ENCODE results near the gene CFD. TPM values are rescaled to one million over a fixed set of nuclear protein-coding genes. Genes with fewer than 3 reads are reported as not detected.
A peak's percentile ranks its signal among the peaks of the same experiment; 100 is the strongest.
"Not testable (repeated sequence)": the region's sequence is repeated elsewhere in the genome, so short reads cannot be mapped to it uniquely, and the experiment has no call there.

The CFD gene
- total RNA-seq, 1 donor from 2014 or later: 1,680 TPM

DNA sequence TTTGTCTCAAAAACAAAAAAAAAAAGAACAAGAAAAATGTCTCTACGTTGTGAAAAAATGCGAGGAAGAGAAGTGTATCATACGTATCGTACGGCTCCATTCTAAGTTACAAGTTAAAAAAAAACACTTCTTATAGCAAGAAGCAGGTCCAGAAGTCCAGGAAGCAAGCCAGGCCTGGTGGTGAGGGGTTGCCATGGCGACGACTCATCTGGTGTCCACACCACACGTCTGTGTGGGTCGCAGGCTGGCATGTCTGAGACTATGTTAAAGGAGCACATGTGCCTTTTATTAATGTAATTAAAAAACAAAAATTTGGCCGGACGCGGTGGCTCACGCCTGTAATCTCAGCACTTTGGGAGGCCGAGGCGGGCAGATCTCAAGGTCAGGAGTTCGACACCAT, 27.6 kb downstream of the CFD start:
- intact Hi-C loops (cut with DNase I): no loop called here
- Histone ChIP-seq H3K4me3 (no peak overlapping the region), H3K27ac (no peak overlapping the region), H3K4me1 (peaks cover 2 to 3% of the 10 kb centered on the region in 2 donors), H3K36me3 (peaks cover 50 to 61% of the 10 kb centered on the region in 2 donors), H3K27me3 (no peaks in the 10 kb centered on the region), H3K9me3 (no peaks in the 10 kb centered on the region)
- DNase-seq (ENCODE audit: low spot score in 2 of 2): no peak
- TF ChIP-seq, protein P1, sequence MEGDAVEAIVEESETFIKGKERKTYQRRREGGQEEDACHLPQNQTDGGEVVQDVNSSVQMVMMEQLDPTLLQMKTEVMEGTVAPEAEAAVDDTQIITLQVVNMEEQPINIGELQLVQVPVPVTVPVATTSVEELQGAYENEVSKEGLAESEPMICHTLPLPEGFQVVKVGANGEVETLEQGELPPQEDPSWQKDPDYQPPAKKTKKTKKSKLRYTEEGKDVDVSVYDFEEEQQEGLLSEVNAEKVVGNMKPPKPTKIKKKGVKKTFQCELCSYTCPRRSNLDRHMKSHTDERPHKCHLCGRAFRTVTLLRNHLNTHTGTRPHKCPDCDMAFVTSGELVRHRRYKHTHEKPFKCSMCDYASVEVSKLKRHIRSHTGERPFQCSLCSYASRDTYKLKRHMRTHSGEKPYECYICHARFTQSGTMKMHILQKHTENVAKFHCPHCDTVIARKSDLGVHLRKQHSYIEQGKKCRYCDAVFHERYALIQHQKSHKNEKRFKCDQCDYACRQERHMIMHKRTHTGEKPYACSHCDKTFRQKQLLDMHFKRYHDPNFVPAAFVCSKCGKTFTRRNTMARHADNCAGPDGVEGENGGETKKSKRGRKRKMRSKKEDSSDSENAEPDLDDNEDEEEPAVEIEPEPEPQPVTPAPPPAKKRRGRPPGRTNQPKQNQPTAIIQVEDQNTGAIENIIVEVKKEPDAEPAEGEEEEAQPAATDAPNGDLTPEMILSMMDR (IDR thresholded peaks at IDR 0.05): no peak

DNA sequence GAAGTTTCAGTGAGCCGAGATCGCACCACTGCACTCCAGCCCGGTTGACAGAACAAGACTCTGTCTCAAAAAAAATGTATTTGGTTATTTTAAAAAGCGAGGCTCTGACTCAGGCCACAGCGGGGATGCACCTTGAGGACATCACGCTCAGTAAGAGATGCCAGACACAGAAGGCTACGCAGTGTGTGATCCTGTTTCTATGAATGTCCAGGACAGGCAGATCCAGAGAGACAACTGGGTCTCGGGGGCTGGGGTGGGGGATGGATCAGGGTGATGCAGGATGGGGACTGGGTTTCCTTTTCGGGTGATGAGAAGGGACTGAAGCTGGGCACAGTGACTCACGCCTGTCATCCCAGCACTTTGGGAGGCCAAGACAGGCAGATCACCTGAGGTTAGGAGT, 28.1 kb downstream of the CFD start:
- no peaks in the 10 kb centered on the region for H3K9me3 ChIP-seq
- peaks cover 4 to 6% of the 10 kb centered on the region in 2 donors for H3K4me1 ChIP-seq
- no peak overlapping the region for H3K27ac ChIP-seq
- H3K36me3 ChIP-seq: peaks cover 46 to 56% of the 10 kb centered on the region in 2 donors
- DNase-seq (ENCODE audit: low spot score in 2 of 2): no peak
- intact Hi-C loops (cut with DNase I): no loop called here
- TF ChIP-seq, protein P1 (IDR thresholded peaks at IDR 0.05): no peak
- H3K4me3 ChIP-seq: no peak overlapping the region
- no peaks in the 10 kb centered on the region for H3K27me3 ChIP-seq

- no peak for DNase-seq (ENCODE audit: low spot score in 2 of 2)
- Histone ChIP-seq H3K4me3 (no peak overlapping the region), H3K36me3 (peaks cover 42 to 45% of the 10 kb centered on the region in 2 donors), H3K27ac (no peak overlapping the region), H3K27me3 (no peaks in the 10 kb centered on the region), H3K4me1 (peaks cover 4 to 6% of the 10 kb centered on the region in 2 donors), H3K9me3 (no peaks in the 10 kb centered on the region)
- TF ChIP-seq, protein P1 (IDR thresholded peaks at IDR 0.05): no peak
- intact Hi-C loops (cut with DNase I): no loop called here
Observed at GRCh38 chr19:888581-889385, 29.3 kb downstream of the CFD start.

GRCh38 chr19:889662-890295, 30.3 kb downstream of the CFD start:
- Histone ChIP-seq H3K9me3 (no peaks in the 10 kb centered on the region), H3K4me3 (no peak overlapping the region), H3K27ac (no peak overlapping the region), H3K4me1 (peaks cover 4 to 6% of the 10 kb centered on the region in 2 donors), H3K27me3 (no peaks in the 10 kb centered on the region), H3K36me3 (peaks cover 35 to 36% of the 10 kb centered on the region in 2 donors)
- DNase-seq (ENCODE audit: low spot score in 2 of 2): no peak
- intact Hi-C loops (cut with DNase I): no loop called here
- TF ChIP-seq, protein P1 (IDR thresholded peaks at IDR 0.05): no peak

GRCh38 chr19:890831-891230, 31.4 kb downstream of the CFD start:
- Histone ChIP-seq H3K27ac (no peak overlapping the region), H3K9me3 (no peaks in the 10 kb centered on the region), H3K4me1 (peaks cover 4 to 6% of the 10 kb centered on the region in 2 donors), H3K4me3 (no peak overlapping the region), H3K27me3 (no peaks in the 10 kb centered on the region), H3K36me3 (peaks cover 25 to 27% of the 10 kb centered on the region in 2 donors)
- intact Hi-C loops (cut with DNase I): no loop called here
- TF ChIP-seq, protein P1 (IDR thresholded peaks at IDR 0.05): no peak
- DNase-seq (ENCODE audit: low spot score in 2 of 2): no peak

GRCh38 chr19:891421-892200, 32.1 kb downstream of the CFD start:
- H3K27ac ChIP-seq: peak overlapping the region; percentile 82 to 87
- not testable (repeated sequence) for H3K9me3 ChIP-seq

More at GRCh38 chr19:891421-892200, 32.1 kb downstream of the CFD start:
- intact Hi-C loops (cut with DNase I): loop anchor here (2.0 kb wide), 1 partner anchor 23 kb away; no protein-coding TSS in a partner anchor
- H3K4me3 ChIP-seq: peak overlapping the region; percentile 75 to 99
- DNase-seq (ENCODE audit: low spot score in 2 of 2); H3K4me1 ChIP-seq; H3K27me3 ChIP-seq: not testable (repeated sequence)
- peaks cover 18 to 24% of the 10 kb centered on the region in 2 donors for H3K36me3 ChIP-seq
